HL-60 (cell line): ENCODE results near the gene OR10H4.

Experiments used
- DNase-seq, 2 experiments: peaks; one replicate each; pipeline ENCODE4 v3.0.0-alpha.2; 2010 to 2020; ENCODE audit warnings: low read depth in 1 of 2, low spot score in 1 of 2
- H3K27ac ChIP-seq: fragments of 250-450 bp; sonication (Bioruptor Pico); replicated peaks from 2 replicates; pipeline ENCODE4 v1.5.1; 2020; ENCODE audit warnings: mild to moderate bottlenecking, moderate library complexity
- H3K27me3 ChIP-seq: fragments of 250-450 bp; sonication (Bioruptor Pico); 2 replicates; pipeline ENCODE4 v1.5.1; 2021; ENCODE audit warnings: mild to moderate bottlenecking, moderate library complexity; ENCODE audit not compliant: insufficient read depth, poor library complexity, severe bottlenecking
- H3K4me3 ChIP-seq: replicated peaks from 2 replicates; pipeline ENCODE4 v1.5.1; 2011; ENCODE audit warnings: mild to moderate bottlenecking, control low read depth, low read length; ENCODE audit not compliant: insufficient read depth
- CTCF ChIP-seq: IDR thresholded peaks from one replicate; pipeline ENCODE4 v1.5.1; 2011; ENCODE audit warnings: low read length, control low read depth, inconsistent platforms; ENCODE audit not compliant: insufficient read depth
- POLR2AphosphoS5 ChIP-seq: IDR thresholded peaks from 2 replicates; pipeline ENCODE4 v1.6.1; 2012; ENCODE audit warnings: low read depth
- REST ChIP-seq: IDR thresholded peaks from 2 replicates; pipeline ENCODE4 v1.6.1; 2012; ENCODE audit warnings: low read depth; ENCODE audit not compliant: insufficient replicate concordance
- SPI1 ChIP-seq: IDR thresholded peaks from 2 replicates; pipeline ENCODE4 v1.6.1; 2012; ENCODE audit warnings: low read depth, mild to moderate bottlenecking, borderline replicate concordance

Gene OR10H4

GRCh38 chr19:15986701-15987100, 37.9 kb downstream of the OR10H4 start:
- no peak for TF ChIP-seq REST
- no peak for TF ChIP-seq CTCF
- peak; percentile 60; the same call in 1 of the 2 replicates for TF ChIP-seq SPI1
- no peak for TF ChIP-seq POLR2AphosphoS5

GRCh38 chr19:15989889-15990288, 41.1 kb downstream of the OR10H4 start:
- DNase-seq = no peak
- peak; percentile 85 for TF ChIP-seq REST
- TF ChIP-seq CTCF = no peak
- TF ChIP-seq SPI1 = no peak
- no peak overlapping the region for H3K4me3 ChIP-seq
- H3K27me3 ChIP-seq = no peaks in the 10 kb centered on the region
- H3K27ac ChIP-seq = no peak overlapping the region

More at GRCh38 chr19:15986701-15987100, 37.9 kb downstream of the OR10H4 start:
- DNase-seq = no peak
- Histone ChIP-seq H3K27me3 (no peaks in the 10 kb centered on the region), H3K4me3 (no peak overlapping the region), H3K27ac (no peak overlapping the region)

GRCh38 chr19:15991602-15992001, 42.8 kb downstream of the OR10H4 start:
- no peak overlapping the region for H3K4me3 ChIP-seq
- H3K27ac ChIP-seq = no peak overlapping the region
- TF ChIP-seq POLR2AphosphoS5 (no peak), REST (no peak)
- no peaks in the 10 kb centered on the region for H3K27me3 ChIP-seq
- no peak for DNase-seq

- TF ChIP-seq POLR2AphosphoS5 (no peak), CTCF (no peak)
- Histone ChIP-seq H3K27me3 (no peaks in the 10 kb centered on the region), H3K4me3 (no peak overlapping the region), H3K27ac (no peak overlapping the region)
- DNase-seq = no peak
These were observed 43.2 kb downstream of the OR10H4 start for GRCh38 chr19:15992014-15992413.
